ENCODE results near the gene MPP3.

Gene MPP3

DNA sequence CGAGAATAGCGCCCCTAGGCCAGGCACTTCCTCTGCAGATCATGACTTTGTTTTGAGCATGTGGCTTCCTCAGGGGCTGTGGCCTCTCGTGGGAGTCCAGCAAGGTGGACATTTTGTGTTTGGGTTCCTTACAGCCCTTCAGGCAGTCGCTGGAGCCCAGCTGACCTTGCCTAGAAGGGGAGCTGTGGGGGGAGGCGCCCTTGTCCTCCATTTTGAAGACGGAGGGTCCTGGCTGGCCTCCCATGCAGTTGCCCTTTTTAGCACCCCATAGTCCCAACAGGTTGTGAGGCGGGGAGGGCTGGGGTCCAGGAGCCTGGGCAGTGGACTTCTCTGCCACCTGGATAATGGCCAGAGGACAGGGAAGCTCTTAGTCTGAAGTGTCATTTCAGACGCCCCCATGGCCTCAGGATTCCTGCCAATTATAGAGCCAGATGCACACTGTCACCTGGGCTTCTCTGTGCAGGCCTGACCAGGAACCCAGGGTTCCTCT, 75.7 kb downstream of the MPP3 start:
- no peak for TF ChIP-seq USF1 (IDR thresholded peaks at IDR 0.05)
- no peak for TF ChIP-seq FOXM1 (IDR thresholded peaks at IDR 0.05; ENCODE audit: borderline replicate concordance, low read depth)
- TF ChIP-seq RAD21 (IDR thresholded peaks at IDR 0.05; ENCODE audit: low read depth), result no peak
- no peak for TF ChIP-seq TEAD4 (IDR thresholded peaks at IDR 0.05)
- TF ChIP-seq CREB1 (IDR thresholded peaks at IDR 0.05; ENCODE audit: low read depth), result no peak
- TF ChIP-seq NFIC (IDR thresholded peaks at IDR 0.05), result no peak
- TF ChIP-seq CEBPB (IDR thresholded peaks at IDR 0.05), result no peak
- TF ChIP-seq TCF12 (IDR thresholded peaks at IDR 0.05; ENCODE audit: low read depth), result no peak
- TF ChIP-seq, protein P1, sequence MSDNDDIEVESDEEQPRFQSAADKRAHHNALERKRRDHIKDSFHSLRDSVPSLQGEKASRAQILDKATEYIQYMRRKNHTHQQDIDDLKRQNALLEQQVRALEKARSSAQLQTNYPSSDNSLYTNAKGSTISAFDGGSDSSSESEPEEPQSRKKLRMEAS (IDR thresholded peaks at IDR 0.05), result no peak
- TF ChIP-seq, protein P2, sequence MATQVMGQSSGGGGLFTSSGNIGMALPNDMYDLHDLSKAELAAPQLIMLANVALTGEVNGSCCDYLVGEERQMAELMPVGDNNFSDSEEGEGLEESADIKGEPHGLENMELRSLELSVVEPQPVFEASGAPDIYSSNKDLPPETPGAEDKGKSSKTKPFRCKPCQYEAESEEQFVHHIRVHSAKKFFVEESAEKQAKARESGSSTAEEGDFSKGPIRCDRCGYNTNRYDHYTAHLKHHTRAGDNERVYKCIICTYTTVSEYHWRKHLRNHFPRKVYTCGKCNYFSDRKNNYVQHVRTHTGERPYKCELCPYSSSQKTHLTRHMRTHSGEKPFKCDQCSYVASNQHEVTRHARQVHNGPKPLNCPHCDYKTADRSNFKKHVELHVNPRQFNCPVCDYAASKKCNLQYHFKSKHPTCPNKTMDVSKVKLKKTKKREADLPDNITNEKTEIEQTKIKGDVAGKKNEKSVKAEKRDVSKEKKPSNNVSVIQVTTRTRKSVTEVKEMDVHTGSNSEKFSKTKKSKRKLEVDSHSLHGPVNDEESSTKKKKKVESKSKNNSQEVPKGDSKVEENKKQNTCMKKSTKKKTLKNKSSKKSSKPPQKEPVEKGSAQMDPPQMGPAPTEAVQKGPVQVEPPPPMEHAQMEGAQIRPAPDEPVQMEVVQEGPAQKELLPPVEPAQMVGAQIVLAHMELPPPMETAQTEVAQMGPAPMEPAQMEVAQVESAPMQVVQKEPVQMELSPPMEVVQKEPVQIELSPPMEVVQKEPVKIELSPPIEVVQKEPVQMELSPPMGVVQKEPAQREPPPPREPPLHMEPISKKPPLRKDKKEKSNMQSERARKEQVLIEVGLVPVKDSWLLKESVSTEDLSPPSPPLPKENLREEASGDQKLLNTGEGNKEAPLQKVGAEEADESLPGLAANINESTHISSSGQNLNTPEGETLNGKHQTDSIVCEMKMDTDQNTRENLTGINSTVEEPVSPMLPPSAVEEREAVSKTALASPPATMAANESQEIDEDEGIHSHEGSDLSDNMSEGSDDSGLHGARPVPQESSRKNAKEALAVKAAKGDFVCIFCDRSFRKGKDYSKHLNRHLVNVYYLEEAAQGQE (IDR thresholded peaks at IDR 0.05; ENCODE audit: low read depth), result no peak
- TF ChIP-seq ZBTB7A (IDR thresholded peaks at IDR 0.05; ENCODE audit: low read depth), result no peak
- no peak for TF ChIP-seq EGR1 (IDR thresholded peaks at IDR 0.05)

GRCh38 chr17:43756201-43756600, 76.7 kb downstream of the MPP3 start:
- TF ChIP-seq TEAD4 (IDR thresholded peaks at IDR 0.05) (no peak), CREB1 (IDR thresholded peaks at IDR 0.05; ENCODE audit: low read depth) (no peak), ZBTB7A (IDR thresholded peaks at IDR 0.05; ENCODE audit: low read depth) (no peak), FOXM1 (IDR thresholded peaks at IDR 0.05; ENCODE audit: borderline replicate concordance, low read depth) (no peak), YY1 (IDR thresholded peaks at IDR 0.05; ENCODE audit: low read depth) (no peak), TCF12 (IDR thresholded peaks at IDR 0.05; ENCODE audit: low read depth) (no peak), USF1 (IDR thresholded peaks at IDR 0.05) (no peak), RAD21 (IDR thresholded peaks at IDR 0.05; ENCODE audit: low read depth) (no peak), CEBPB (IDR thresholded peaks at IDR 0.05) (no peak), EGR1 (IDR thresholded peaks at IDR 0.05) (no peak), EP300 (IDR thresholded peaks at IDR 0.05; ENCODE audit: borderline replicate concordance) (no peak)
- TF ChIP-seq, protein P2 (IDR thresholded peaks at IDR 0.05; ENCODE audit: low read depth), result no peak
- TF ChIP-seq, protein P1 (IDR thresholded peaks at IDR 0.05), result no peak

DNA sequence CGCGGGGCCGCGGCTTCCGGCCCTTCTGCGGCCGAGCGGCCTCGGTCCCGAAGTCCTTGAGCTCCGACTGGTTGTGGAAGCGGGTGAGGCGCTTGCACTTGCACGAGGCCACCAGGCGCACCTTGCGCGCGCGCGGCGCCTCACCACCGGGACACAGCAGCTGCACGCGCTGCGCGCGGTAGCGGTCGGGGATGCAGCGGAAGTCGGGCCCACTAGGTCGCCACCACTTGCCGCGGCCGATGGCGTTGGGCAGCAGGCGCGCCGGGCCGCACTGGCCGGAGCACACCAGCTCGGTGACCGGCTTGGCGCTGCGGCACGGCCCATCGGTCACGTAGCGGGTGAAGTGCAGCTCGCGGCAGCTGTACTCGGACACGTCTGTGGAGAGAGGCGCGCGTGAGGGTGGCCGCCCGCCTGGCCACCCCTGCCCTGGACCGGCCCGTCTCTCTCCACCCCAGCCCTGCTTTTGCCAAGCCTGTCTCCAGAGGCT, 77.5 kb downstream of the MPP3 start:
- no peak for TF ChIP-seq TCF12 (IDR thresholded peaks at IDR 0.05; ENCODE audit: low read depth)
- no peak for TF ChIP-seq FOXM1 (IDR thresholded peaks at IDR 0.05; ENCODE audit: borderline replicate concordance, low read depth)
- TF ChIP-seq TEAD4 (IDR thresholded peaks at IDR 0.05), result no peak
- no peak for TF ChIP-seq ZBTB7A (IDR thresholded peaks at IDR 0.05; ENCODE audit: low read depth)
- TF ChIP-seq CREB1 (IDR thresholded peaks at IDR 0.05; ENCODE audit: low read depth), result no peak
- TF ChIP-seq EP300 (IDR thresholded peaks at IDR 0.05; ENCODE audit: borderline replicate concordance), result no peak
- TF ChIP-seq YY1 (IDR thresholded peaks at IDR 0.05; ENCODE audit: low read depth), result no peak
- TF ChIP-seq, protein P1 (IDR thresholded peaks at IDR 0.05), result no peak
- TF ChIP-seq CEBPB (IDR thresholded peaks at IDR 0.05), result no peak
- TF ChIP-seq RAD21 (IDR thresholded peaks at IDR 0.05; ENCODE audit: low read depth), result no peak
- no peak for TF ChIP-seq TAF1 (IDR thresholded peaks at IDR 0.05; ENCODE audit: low read depth)
- TF ChIP-seq USF1 (IDR thresholded peaks at IDR 0.05), result no peak
- no peak for TF ChIP-seq NFIC (IDR thresholded peaks at IDR 0.05)
- TF ChIP-seq, protein P2 (IDR thresholded peaks at IDR 0.05; ENCODE audit: low read depth), result no peak
- no peak for TF ChIP-seq EGR1 (IDR thresholded peaks at IDR 0.05)
